ENCODE measurements around the gene RIN3.

- TF ChIP-seq EZH2 (IDR thresholded peaks at IDR 0.05; ENCODE audit: borderline replicate concordance, low read depth, low read length, poor library complexity, severe bottlenecking) (no peak), CTCF (conservative IDR thresholded peaks at IDR 0.05; ENCODE audit: low read depth, low read length) (no peak)
Observed at GRCh38 chr14:92564344-92565039, 50.9 kb downstream of the RIN3 start.
